PC-9 (cell line): Measurements from ENCODE around the gene DCTD. TPM values are rescaled to one million over a fixed set of nuclear protein-coding genes. Genes with fewer than 3 reads are reported as not detected.

ENCODE experiments used
- BruUV-seq: library from RNA; stranded (reverse); fragments of 400-500 nt; replicated peaks from 2 replicates; lab custom pipeline; 2021; lab: Mats Ljungman, UMichigan
- CTCF ChIA-PET: fragments of 300-600 bp; sonication (Branson Sonifier 250); formaldehyde crosslinking; loops from one replicate; lab custom pipeline; 2022; ENCODE audit warnings: antibody characterized with exemption; lab: Charles Lee
- POLR2A ChIA-PET: fragments of 300-600 bp; sonication (Branson Sonifier 250); formaldehyde crosslinking; loops from one replicate; lab custom pipeline; 2022; ENCODE audit warnings: antibody characterized with exemption; ENCODE audit not compliant: unreplicated experiment; lab: Charles Lee
- DNase-seq, 2 experiments: peaks; one replicate each; pipeline versions ENCODE4 v3.0.0 to v3.0.0-alpha.2; 2015 to 2022; ENCODE audit warnings: mixed read lengths in 1 of 2
- H2AFZ ChIP-seq: fragments of 200-600 bp; sonication (generic); 2 replicates; pipeline ENCODE4 v1.8.1; 2017; ENCODE audit warnings: antibody characterized with exemption
- H3F3A ChIP-seq: fragments of 200-600 bp; sonication (generic); 2 replicates; pipeline ENCODE4 v1.8.1; 2017; ENCODE audit warnings: antibody characterized with exemption, mild to moderate bottlenecking, low read depth; ENCODE audit not compliant: insufficient read depth
- H3K27ac ChIP-seq: fragments of 200-600 bp; sonication (generic); 2 replicates; pipeline ENCODE4 v1.6.1; 2016; ENCODE audit warnings: mixed run types
- H3K27me3 ChIP-seq: fragments of 200-600 bp; sonication (generic); 2 replicates; pipeline ENCODE4 v1.6.1; 2016; ENCODE audit warnings: low read depth, mixed run types; ENCODE audit not compliant: insufficient read depth
- H3K36me3 ChIP-seq: fragments of 200-600 bp; sonication (generic); 2 replicates; pipeline ENCODE4 v1.6.1; 2016; ENCODE audit warnings: low read depth, mixed run types
- H3K4me1 ChIP-seq: fragments of 200-600 bp; sonication (generic); replicated peaks from 2 replicates; pipeline ENCODE4 v1.6.1; 2016; ENCODE audit warnings: mixed run types; ENCODE audit not compliant: insufficient read depth
- H3K4me2 ChIP-seq: fragments of 200-600 bp; sonication (generic); 2 replicates; pipeline ENCODE4 v1.6.1; 2017; ENCODE audit warnings: mixed run types
- H3K4me3 ChIP-seq: fragments of 200-600 bp; sonication (generic); 2 replicates; pipeline ENCODE4 v1.6.1; 2016; ENCODE audit warnings: mixed run types
- H3K79me2 ChIP-seq: fragments of 200-600 bp; sonication (generic); 2 replicates; pipeline ENCODE4 v1.6.1; 2017; ENCODE audit warnings: low read depth, mixed run types
- H3K9me2 ChIP-seq: fragments of 200-600 bp; sonication (generic); 2 replicates; pipeline ENCODE4 v1.8.1; 2017; ENCODE audit warnings: mild to moderate bottlenecking; ENCODE audit not compliant: insufficient read depth
- H3K9me3 ChIP-seq: fragments of 200-600 bp; sonication (generic); 2 replicates; pipeline ENCODE4 v1.8.1; 2016; ENCODE audit warnings: low read depth; ENCODE audit not compliant: insufficient read depth
- H4K20me1 ChIP-seq: fragments of 200-600 bp; sonication (generic); 2 replicates; pipeline ENCODE4 v1.8.1; 2017; ENCODE audit not compliant: insufficient read depth
- CTCF ChIP-seq: fragments of 200-600 bp; sonication (generic); conservative IDR thresholded peaks from 2 replicates; pipeline ENCODE4 v1.6.1; 2017; ENCODE audit warnings: mixed run types, antibody characterized with exemption, mild to moderate bottlenecking, moderate library complexity
- EZH2 ChIP-seq: fragments of 200-600 bp; sonication (generic); IDR thresholded peaks from 2 replicates; pipeline ENCODE4 v1.8.0; 2017; ENCODE audit warnings: antibody characterized with exemption, low read depth
- intact Hi-C: fragments of 100-400 bp; cut with micrococcal nuclease; formaldehyde crosslinking; loops from one replicate; pipeline ENCODE4 v1.10.0; 2022; ENCODE audit not compliant: unreplicated experiment
- total RNA-seq: library from RNA; stranded (reverse); gene quantifications from 2 replicates; pipeline ENCODE4 v1.2.3, GENCODE V29; 2021

The DCTD gene
- total RNA-seq, 1 experiment from 2014 or later = 116 TPM

GRCh38 chr4:182842759-182843390 is 74.3 kb downstream of the DCTD start:
- intact Hi-C loops = no loop called here
- Histone ChIP-seq H3K79me2 (no peaks in the 10 kb centered on the region), H3K36me3 (no peaks in the 10 kb centered on the region), H3K4me1 (no peaks in the 10 kb centered on the region), H3F3A (no peaks in the 10 kb centered on the region), H4K20me1 (no peaks in the 10 kb centered on the region), H3K9me3 (no peaks in the 10 kb centered on the region), H2AFZ (no peak overlapping the region), H3K4me3 (no peak overlapping the region), H3K4me2 (no peak overlapping the region), H3K27ac (no peak overlapping the region), H3K27me3 (peaks cover 75% of the 10 kb centered on the region), H3K9me2 (no peaks in the 10 kb centered on the region)
- no peak for TF ChIP-seq EZH2
- POLR2A ChIA-PET = no interaction called here
- DNase-seq = no peak
- CTCF ChIA-PET = no interaction called here
- BruUV-seq = no TSS peak

- Histone ChIP-seq H2AFZ (no peak overlapping the region), H3K27ac (no peak overlapping the region), H3K4me1 (no peaks in the 10 kb centered on the region), H3K27me3 (peaks cover 73% of the 10 kb centered on the region), H3K9me3 (no peaks in the 10 kb centered on the region), H3K9me2 (no peaks in the 10 kb centered on the region), H3K4me3 (no peak overlapping the region), H3K4me2 (no peak overlapping the region), H3F3A (no peaks in the 10 kb centered on the region), H3K79me2 (no peaks in the 10 kb centered on the region), H4K20me1 (no peaks in the 10 kb centered on the region), H3K36me3 (no peaks in the 10 kb centered on the region)
- intact Hi-C loops = no loop called here
- ChIA-PET CTCF (no interaction called here), POLR2A (no interaction called here)
- DNase-seq = no peak
- BruUV-seq = no TSS peak
- TF ChIP-seq CTCF (no peak), EZH2 (no peak)
Observed at GRCh38 chr4:182842104-182842600, 75.0 kb downstream of the DCTD start.

- BruUV-seq = no TSS peak
- H3K36me3 ChIP-seq = no peaks in the 10 kb centered on the region
- no peak for TF ChIP-seq EZH2
- no peak for TF ChIP-seq CTCF
Observed at GRCh38 chr4:182840108-182840507, 77.1 kb downstream of the DCTD start.

More at GRCh38 chr4:182840108-182840507, 77.1 kb downstream of the DCTD start:
- Histone ChIP-seq H3K79me2 (no peaks in the 10 kb centered on the region), H3K4me3 (no peak overlapping the region), H3K9me3 (no peaks in the 10 kb centered on the region), H3F3A (no peaks in the 10 kb centered on the region), H3K4me2 (no peak overlapping the region), H4K20me1 (no peaks in the 10 kb centered on the region), H3K27me3 (peaks cover 67% of the 10 kb centered on the region), H2AFZ (no peak overlapping the region), H3K9me2 (no peaks in the 10 kb centered on the region), H3K4me1 (no peaks in the 10 kb centered on the region), H3K27ac (no peak overlapping the region)
- intact Hi-C loops = no loop called here
- ChIA-PET POLR2A (no interaction called here), CTCF (no interaction called here)
- no peak for DNase-seq

Other genes with a start within 250 kb of the DCTD start
- 42.3 and 46.5 TPM in 2 replicates for gene WWC2, start 181.9 kb upstream of the DCTD start, total RNA-seq